Keratinocyte (primary cell): ENCODE data around the gene LRRC9.

Source experiments
- EZH2 ChIP-seq: IDR thresholded peaks from one replicate; pipeline ENCODE4 v1.6.1; 2012; ENCODE audit warnings: inconsistent platforms, mild to moderate bottlenecking, low read length, moderate library complexity
- TF ChIP-seq, protein P1 (sequence below), 3 experiments: IDR thresholded peaks in 1 of 3; conservative IDR thresholded peaks in 1 of 3; optimal IDR thresholded peaks in 1 of 3; 2 replicates in 2 of 3; 3 replicates in 1 of 3; pipeline versions ENCODE3 to v1.5.1; 2011; ENCODE audit warnings: low read length in 3 of 3, mild to moderate bottlenecking in 3 of 3, moderate library complexity in 2 of 3, control low read depth in 1 of 3, inconsistent platforms in 1 of 3; ENCODE audit not compliant: insufficient read depth in 2 of 3; ENCODE audit errors: extremely low read depth in 1 of 3

DNA sequence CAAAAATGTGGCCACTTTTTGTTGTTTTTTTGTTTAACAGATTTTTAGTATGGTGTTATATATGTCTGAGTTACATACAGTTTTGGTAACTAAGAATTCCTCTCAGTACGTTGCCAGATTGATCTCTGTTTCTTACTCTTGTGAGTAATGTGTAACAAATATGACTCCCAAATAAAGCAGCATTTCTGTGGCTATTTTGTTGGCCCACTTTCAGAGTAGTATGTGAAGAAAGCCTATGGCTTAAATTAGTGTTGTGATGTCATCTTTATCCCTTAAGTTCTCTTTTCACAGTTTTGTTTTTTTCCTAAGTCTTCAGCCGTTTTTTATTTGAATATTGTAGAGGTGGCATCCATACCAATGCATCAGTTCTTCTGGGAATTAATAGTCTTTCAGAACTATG is 182.4 kb downstream of the LRRC9 start:
- TF ChIP-seq, protein P1, sequence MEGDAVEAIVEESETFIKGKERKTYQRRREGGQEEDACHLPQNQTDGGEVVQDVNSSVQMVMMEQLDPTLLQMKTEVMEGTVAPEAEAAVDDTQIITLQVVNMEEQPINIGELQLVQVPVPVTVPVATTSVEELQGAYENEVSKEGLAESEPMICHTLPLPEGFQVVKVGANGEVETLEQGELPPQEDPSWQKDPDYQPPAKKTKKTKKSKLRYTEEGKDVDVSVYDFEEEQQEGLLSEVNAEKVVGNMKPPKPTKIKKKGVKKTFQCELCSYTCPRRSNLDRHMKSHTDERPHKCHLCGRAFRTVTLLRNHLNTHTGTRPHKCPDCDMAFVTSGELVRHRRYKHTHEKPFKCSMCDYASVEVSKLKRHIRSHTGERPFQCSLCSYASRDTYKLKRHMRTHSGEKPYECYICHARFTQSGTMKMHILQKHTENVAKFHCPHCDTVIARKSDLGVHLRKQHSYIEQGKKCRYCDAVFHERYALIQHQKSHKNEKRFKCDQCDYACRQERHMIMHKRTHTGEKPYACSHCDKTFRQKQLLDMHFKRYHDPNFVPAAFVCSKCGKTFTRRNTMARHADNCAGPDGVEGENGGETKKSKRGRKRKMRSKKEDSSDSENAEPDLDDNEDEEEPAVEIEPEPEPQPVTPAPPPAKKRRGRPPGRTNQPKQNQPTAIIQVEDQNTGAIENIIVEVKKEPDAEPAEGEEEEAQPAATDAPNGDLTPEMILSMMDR (optimal IDR thresholded peaks at IDR 0.05 in 1 of 3, IDR thresholded peaks at IDR 0.05 in 1 of 3, conservative IDR thresholded peaks at IDR 0.05 in 1 of 3; ENCODE audit: extremely low read depth in 1 of 3, insufficient read depth in 2 of 3, low read length in 3 of 3): no peak
- TF ChIP-seq EZH2: no peak
